Hematopoietic multipotent progenitor cell (in vitro differentiated cells): ENCODE data around the gene HCST. TPM values are rescaled to one million over a fixed set of nuclear protein-coding genes. Genes with fewer than 3 reads are reported as not detected.

Experiments used
- DNase-seq, 3 donors: peaks; one replicate each; pipeline ENCODE4 v3.0.0-alpha.2; 2011 to 2015; ENCODE audit warnings: low read depth in 2 of 3, low spot score in 2 of 3
- total RNA-seq: library from RNA; depleted of rRNA; stranded (reverse); fragments of >200 nt; gene quantifications from one replicate; pipeline ENCODE4 v1.2.3, GENCODE V29; 2012

The HCST gene
- total RNA-seq, 1 donor = 63.3 TPM

GRCh38 chr19:35935911-35936737 is 33.8 kb downstream of the HCST start, which contains the start of gene LRFN3:
TSS of gene LRFN3 (plus strand) at chr19:35936374. CDS start at chr19:35939426, 3,052 bp downstream.
- DNase-seq = no peak

GRCh38 chr19:35936738-35937268 is 34.5 kb downstream of the HCST start:
- DNase-seq = no peak

- no peak for DNase-seq
Observed at GRCh38 chr19:35937345-35938281, 35.3 kb downstream of the HCST start.

- DNase-seq = no peak
Observed at GRCh38 chr19:35938282-35939224, 36.2 kb downstream of the HCST start.

- no peak for DNase-seq
Observed at GRCh38 chr19:35939307-35940077, 37.2 kb downstream of the HCST start.

- DNase-seq = no peak
Observed at GRCh38 chr19:35940078-35940775, 37.9 kb downstream of the HCST start.

GRCh38 chr19:35940839-35941238 is 38.5 kb downstream of the HCST start:
- DNase-seq = no peak

GRCh38 chr19:35942235-35942634 is 39.9 kb downstream of the HCST start:
- DNase-seq = no peak

GRCh38 chr19:35943321-35944301 is 41.3 kb downstream of the HCST start:
- no peak for DNase-seq

GRCh38 chr19:35944556-35944955 is 42.2 kb downstream of the HCST start:
- no peak for DNase-seq

GRCh38 chr19:35945121-35945790 is 42.9 kb downstream of the HCST start:
- DNase-seq = no peak

- no peak for DNase-seq
Observed at GRCh38 chr19:35946203-35946602, 43.9 kb downstream of the HCST start.

GRCh38 chr19:35949131-35949530 is 46.8 kb downstream of the HCST start:
- no peak for DNase-seq
